Cardiac fibroblast (primary cell): Measurements from ENCODE around the gene NCKAP5.

Experiments
- DNase-seq, 2 donors: peaks; one replicate each; pipeline versions ENCODE4 v3.0.0 to v3.0.0-alpha.2; 2010; ENCODE audit warnings: low read depth in 2 of 2
- H3K4me3 ChIP-seq, 2 donors: replicated peaks in 1 of 2; 1 replicate in 1 of 2; 2 replicates in 1 of 2; pipeline ENCODE4 v1.5.1; 2011; ENCODE audit warnings: low read depth in 2 of 2, low read length in 2 of 2, mild to moderate bottlenecking in 2 of 2, moderate library complexity in 1 of 2
- CTCF ChIP-seq: IDR thresholded peaks from one replicate; pipeline ENCODE4 v1.5.1; 2011; ENCODE audit warnings: low read depth, mild to moderate bottlenecking, low read length, inconsistent platforms

The NCKAP5 gene

GRCh38 chr2:133458280-133458679, 110.0 kb downstream of the NCKAP5 start:
- TF ChIP-seq CTCF, result no peak
- no peak overlapping the region for H3K4me3 ChIP-seq
- peak; percentile 10 to 74 for DNase-seq

- no peak overlapping the region for H3K4me3 ChIP-seq
- no peak for TF ChIP-seq CTCF
- no peak for DNase-seq
These were observed 110.4 kb downstream of the NCKAP5 start for GRCh38 chr2:133457861-133458260.

GRCh38 chr2:133456971-133457370, 111.3 kb downstream of the NCKAP5 start:
- no peak overlapping the region for H3K4me3 ChIP-seq
- no peak for DNase-seq
- TF ChIP-seq CTCF, result no peak

- no peak for TF ChIP-seq CTCF
- DNase-seq, result no peak
These were observed 112.1 kb downstream of the NCKAP5 start for GRCh38 chr2:133456156-133456555.

GRCh38 chr2:133453032-133453431, 115.2 kb downstream of the NCKAP5 start:
- no peak for DNase-seq
- no peak overlapping the region for H3K4me3 ChIP-seq
- no peak for TF ChIP-seq CTCF

More at GRCh38 chr2:133456156-133456555, 112.1 kb downstream of the NCKAP5 start:
- H3K4me3 ChIP-seq, result no peak overlapping the region

- no peak overlapping the region for H3K4me3 ChIP-seq
- DNase-seq, result no peak
- no peak for TF ChIP-seq CTCF
These were observed 115.7 kb downstream of the NCKAP5 start for GRCh38 chr2:133452583-133452982.

- no peak for DNase-seq
- no peak overlapping the region for H3K4me3 ChIP-seq
- TF ChIP-seq CTCF, result no peak
These were observed 116.1 kb downstream of the NCKAP5 start for GRCh38 chr2:133452146-133452545.
